Uterus (tissue), 4 donors: ENCODE data around the gene CD2AP. TPM values are rescaled to one million over a fixed set of nuclear protein-coding genes. Genes with fewer than 3 reads are reported as not detected.
"Not testable (repeated sequence)": the region's sequence is repeated elsewhere in the genome, so short reads cannot be mapped to it uniquely, and the experiment has no call there.

Experiments used
- DNase-seq, 2 donors: peaks; one replicate each; pipeline ENCODE4 v3.0.0-alpha.2; 2019 to 2020
- H3K27ac ChIP-seq, 2 donors: fragments of 200-600 bp; sonication (generic); 1 replicate in 1 of 2; 2 replicates in 1 of 2; pipeline ENCODE4 v1.5.1; 2016 to 2018
- H3K27me3 ChIP-seq, 2 donors: fragments of 200-600 bp; sonication (generic); one replicate each; pipeline ENCODE4 v1.5.1; 2018 to 2019; ENCODE audit warnings: control low read depth in 1 of 2
- H3K36me3 ChIP-seq, 2 donors: fragments of 200-600 bp; sonication (generic); one replicate each; pipeline ENCODE4 v1.5.1; 2019; ENCODE audit warnings: control low read depth in 1 of 2
- H3K4me1 ChIP-seq, 2 donors: fragments of 200-600 bp; sonication (generic); one replicate each; pipeline ENCODE4 v1.5.1; 2018 to 2019; ENCODE audit warnings: control low read depth in 1 of 2
- H3K4me3 ChIP-seq, 2 donors: fragments of 200-600 bp; sonication (generic); 1 replicate in 1 of 2; 2 replicates in 1 of 2; pipeline ENCODE4 v1.5.1; 2018 to 2019; ENCODE audit warnings: mild to moderate bottlenecking in 1 of 2
- H3K9me3 ChIP-seq, 2 donors: fragments of 200-600 bp; sonication (generic); one replicate each; pipeline ENCODE4 v1.5.1; 2019; ENCODE audit warnings: control low read depth in 1 of 2
- POLR2A ChIP-seq, 2 donors: fragments of 450-650 bp; IDR thresholded peaks; one replicate each; pipeline ENCODE4 v1.6.1; 2016; ENCODE audit warnings: antibody characterized with exemption in 2 of 2, mild to moderate bottlenecking in 1 of 2, moderate library complexity in 1 of 2
- intact Hi-C: fragments of 100-400 bp; cut with DNase I; formaldehyde crosslinking; loops from one replicate; pipeline ENCODE4 v1.15.1; 2023; ENCODE audit warnings: low total_unique reads
- total RNA-seq, 4 donors: library from RNA; depleted of rRNA in 3 of 4; stranded (reverse); fragments of >200 nt in 3 of 4; gene quantifications; one replicate each; pipeline versions ENCODE4 v1.1.0 to v1.2.4, GENCODE V29; 2014 to 2023
- TF ChIP-seq, protein P1 (sequence below), 4 experiments: fragments of 200-600 bp in 2 of 4; fragments of 450-650 bp in 2 of 4; sonication (generic) in 2 of 4; IDR thresholded peaks; one replicate each; pipeline ENCODE4 v1.5.1; 2016 to 2019; ENCODE audit warnings: antibody characterized with exemption in 4 of 4, mild to moderate bottlenecking in 2 of 4, moderate library complexity in 1 of 4
- donor health status: DM: yes; HTN: yes; CAD: no.

Gene CD2AP
- total RNA-seq, 4 donors from 2014 or later: 11.0 to 63.9 (median 24.3) TPM

DNA sequence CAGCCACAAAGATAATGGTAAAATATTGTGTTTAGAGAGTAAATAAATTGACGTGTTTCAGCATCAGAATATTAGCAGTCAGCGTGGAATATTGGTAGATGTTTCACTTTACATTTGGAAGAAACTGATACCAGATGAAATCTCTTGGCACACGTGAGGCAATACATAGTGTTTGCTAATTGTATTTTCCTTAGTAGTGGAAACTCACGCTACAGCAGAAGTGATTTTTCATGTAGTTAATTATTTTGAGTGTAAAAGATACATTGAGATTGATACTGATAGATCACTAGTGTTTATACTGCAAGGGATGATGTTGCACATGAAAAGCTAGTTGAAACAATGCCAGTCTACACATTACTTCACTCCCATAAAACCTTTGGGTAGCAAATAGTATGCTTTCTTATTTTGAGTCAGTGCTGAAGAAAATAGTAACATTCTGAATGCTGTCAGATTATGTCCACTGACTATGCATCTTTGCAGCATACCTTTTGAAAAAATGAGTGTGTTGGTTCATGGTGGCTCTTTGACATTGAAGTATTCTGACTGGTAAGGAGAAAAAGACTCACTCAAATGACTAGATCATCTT is 59.3 kb downstream of the CD2AP start:
- Histone ChIP-seq H3K9me3 (no peaks in the 10 kb centered on the region), H3K27ac (no peak overlapping the region), H3K4me1 (no peaks in the 10 kb centered on the region), H3K36me3 (no peaks in the 10 kb centered on the region), H3K4me3 (no peak overlapping the region), H3K27me3 (no peaks in the 10 kb centered on the region)
- intact Hi-C loops: no loop called here
- TF ChIP-seq, protein P1, sequence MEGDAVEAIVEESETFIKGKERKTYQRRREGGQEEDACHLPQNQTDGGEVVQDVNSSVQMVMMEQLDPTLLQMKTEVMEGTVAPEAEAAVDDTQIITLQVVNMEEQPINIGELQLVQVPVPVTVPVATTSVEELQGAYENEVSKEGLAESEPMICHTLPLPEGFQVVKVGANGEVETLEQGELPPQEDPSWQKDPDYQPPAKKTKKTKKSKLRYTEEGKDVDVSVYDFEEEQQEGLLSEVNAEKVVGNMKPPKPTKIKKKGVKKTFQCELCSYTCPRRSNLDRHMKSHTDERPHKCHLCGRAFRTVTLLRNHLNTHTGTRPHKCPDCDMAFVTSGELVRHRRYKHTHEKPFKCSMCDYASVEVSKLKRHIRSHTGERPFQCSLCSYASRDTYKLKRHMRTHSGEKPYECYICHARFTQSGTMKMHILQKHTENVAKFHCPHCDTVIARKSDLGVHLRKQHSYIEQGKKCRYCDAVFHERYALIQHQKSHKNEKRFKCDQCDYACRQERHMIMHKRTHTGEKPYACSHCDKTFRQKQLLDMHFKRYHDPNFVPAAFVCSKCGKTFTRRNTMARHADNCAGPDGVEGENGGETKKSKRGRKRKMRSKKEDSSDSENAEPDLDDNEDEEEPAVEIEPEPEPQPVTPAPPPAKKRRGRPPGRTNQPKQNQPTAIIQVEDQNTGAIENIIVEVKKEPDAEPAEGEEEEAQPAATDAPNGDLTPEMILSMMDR (IDR thresholded peaks at IDR 0.05): no peak
- TF ChIP-seq POLR2A (IDR thresholded peaks at IDR 0.05): no peak
- DNase-seq: no peak

DNA sequence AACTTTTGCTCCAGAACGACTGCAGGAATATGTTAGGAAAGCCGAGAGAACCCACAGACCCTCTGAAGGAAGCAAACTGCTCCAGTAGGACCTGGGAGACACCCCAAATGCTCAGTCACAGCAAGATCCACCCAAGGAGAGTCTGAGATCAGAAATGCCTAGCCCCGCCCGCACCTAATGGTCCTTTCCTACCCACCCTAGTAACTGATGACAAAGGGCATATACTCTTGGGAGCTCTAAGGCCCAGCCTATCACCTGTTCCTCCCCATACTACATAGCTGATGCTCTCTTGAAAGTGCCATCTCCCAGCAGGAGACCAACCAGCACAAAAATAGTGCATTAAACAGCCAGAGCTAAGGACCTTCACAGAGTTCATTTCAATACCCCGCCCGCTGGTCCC is 67.6 kb downstream of the CD2AP start:
- Histone ChIP-seq H3K4me1 (no peaks in the 10 kb centered on the region), H3K36me3 (no peaks in the 10 kb centered on the region), H3K27ac (no peak overlapping the region), H3K9me3 (no peaks in the 10 kb centered on the region), H3K4me3 (no peak overlapping the region), H3K27me3 (no peaks in the 10 kb centered on the region)
- no peak for DNase-seq
- TF ChIP-seq, protein P1 (IDR thresholded peaks at IDR 0.05): no peak
- no peak for TF ChIP-seq POLR2A (IDR thresholded peaks at IDR 0.05)
- intact Hi-C loops: no loop called here

DNA sequence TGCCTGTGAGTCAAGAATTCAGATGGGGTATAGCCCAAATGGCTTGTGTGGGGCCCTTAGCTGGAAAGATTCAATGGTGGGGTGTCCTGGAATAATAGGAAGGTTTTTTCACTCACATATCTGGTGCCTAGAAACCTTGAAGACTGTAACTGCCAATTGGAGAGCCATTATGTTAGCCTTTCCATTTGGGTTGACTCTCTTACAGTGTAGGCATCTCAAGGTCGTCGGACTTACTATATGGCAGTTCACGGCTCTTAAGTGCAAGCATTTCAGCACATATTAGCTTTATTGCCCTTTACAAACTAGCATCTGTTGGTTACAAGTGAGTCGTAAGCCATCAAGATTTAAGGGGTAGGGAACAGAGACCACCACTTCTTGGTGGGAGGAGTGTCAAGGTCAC is 74.1 kb downstream of the CD2AP start:
- no peak overlapping the region for H3K27ac ChIP-seq
- intact Hi-C loops: no loop called here
- no peak for DNase-seq
- no peaks in the 10 kb centered on the region for H3K4me1 ChIP-seq
- H3K36me3 ChIP-seq: no peaks in the 10 kb centered on the region
- no peaks in the 10 kb centered on the region for H3K27me3 ChIP-seq
- TF ChIP-seq POLR2A (IDR thresholded peaks at IDR 0.05): no peak
- TF ChIP-seq, protein P1 (IDR thresholded peaks at IDR 0.05): no peak
- no peak overlapping the region for H3K4me3 ChIP-seq
- H3K9me3 ChIP-seq: no peaks in the 10 kb centered on the region

DNA sequence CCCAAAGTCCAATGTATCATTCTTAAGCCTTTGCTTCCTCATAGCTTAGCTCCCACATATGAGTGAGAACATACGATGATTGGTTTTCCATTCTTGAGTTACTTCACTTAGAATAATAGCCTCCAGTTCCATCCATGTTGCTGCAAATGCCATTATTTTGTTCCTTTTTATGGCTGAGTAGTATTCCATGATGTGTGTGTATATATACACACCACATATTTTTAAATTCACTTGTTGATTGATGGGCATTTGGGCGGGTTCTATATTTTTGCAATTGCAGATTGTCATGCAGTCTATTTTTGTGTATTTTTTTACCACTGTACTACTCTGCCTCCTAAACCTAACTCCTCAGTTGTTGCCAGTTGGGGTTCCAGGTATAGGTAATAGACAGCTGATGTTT is 74.7 kb downstream of the CD2AP start:
- H3K36me3 ChIP-seq: no peaks in the 10 kb centered on the region
- no peak overlapping the region for H3K4me3 ChIP-seq
- no peaks in the 10 kb centered on the region for H3K4me1 ChIP-seq
- DNase-seq: no peak
- no peaks in the 10 kb centered on the region for H3K27me3 ChIP-seq
- no peaks in the 10 kb centered on the region for H3K9me3 ChIP-seq
- intact Hi-C loops: no loop called here
- no peak for TF ChIP-seq POLR2A (IDR thresholded peaks at IDR 0.05)
- TF ChIP-seq, protein P1 (IDR thresholded peaks at IDR 0.05): no peak
- H3K27ac ChIP-seq: no peak overlapping the region

DNA sequence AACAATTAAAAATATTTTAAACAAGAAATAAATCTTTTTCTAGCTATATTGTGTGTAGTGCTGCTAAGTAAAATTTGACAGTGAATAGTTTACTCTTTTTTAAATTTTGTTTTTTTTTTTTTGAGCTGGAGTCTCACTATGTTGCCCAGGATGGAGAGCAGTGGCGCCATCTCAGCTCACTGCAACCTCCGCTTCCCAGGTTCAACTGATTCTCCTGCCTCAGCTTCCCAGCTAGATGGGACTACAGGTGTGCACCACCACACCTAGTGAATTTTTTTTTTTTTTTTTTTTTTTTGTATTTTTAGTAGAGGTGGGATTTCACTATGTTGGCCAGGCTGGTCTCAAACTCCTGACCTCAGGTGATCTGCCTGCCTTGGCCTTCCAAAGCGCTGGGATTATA is 75.7 kb downstream of the CD2AP start:
- DNase-seq, H3K4me3 ChIP-seq, H3K27me3 ChIP-seq, H3K4me1 ChIP-seq, H3K9me3 ChIP-seq, H3K27ac ChIP-seq, H3K36me3 ChIP-seq, intact Hi-C loops: not testable (repeated sequence)

DNA sequence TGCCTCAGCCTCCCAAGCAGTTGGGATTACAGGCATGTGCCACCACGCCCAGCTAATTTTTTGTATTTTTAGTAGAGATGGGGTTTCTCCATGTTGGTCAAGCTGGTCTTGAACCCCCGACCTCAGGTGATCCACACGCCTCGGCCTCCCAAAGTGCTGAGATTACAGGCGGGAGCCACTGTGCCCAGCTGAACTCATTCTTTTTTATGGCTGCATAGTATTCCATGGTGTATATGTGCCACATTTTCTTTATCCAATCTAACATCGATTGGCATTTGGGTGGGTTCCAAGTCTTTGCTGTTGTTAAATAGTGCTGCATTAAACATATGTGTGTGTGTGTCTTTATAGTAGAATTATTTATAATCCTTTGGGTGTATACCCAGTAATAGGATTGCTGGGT is 78.9 kb downstream of the CD2AP start:
- H3K4me1 ChIP-seq, DNase-seq, H3K4me3 ChIP-seq, intact Hi-C loops, H3K27me3 ChIP-seq, H3K36me3 ChIP-seq, H3K27ac ChIP-seq, H3K9me3 ChIP-seq: not testable (repeated sequence)
